Measurements from ENCODE around the gene PHLPP1. TPM values are rescaled to one million over a fixed set of nuclear protein-coding genes. Genes with fewer than 3 reads are reported as not detected.

Gene PHLPP1
- total and polyA plus RNA-seq, 2 of the 4 experiments (the other 2 are of a cell fraction): 3.3 to 3.6 TPM

DNA sequence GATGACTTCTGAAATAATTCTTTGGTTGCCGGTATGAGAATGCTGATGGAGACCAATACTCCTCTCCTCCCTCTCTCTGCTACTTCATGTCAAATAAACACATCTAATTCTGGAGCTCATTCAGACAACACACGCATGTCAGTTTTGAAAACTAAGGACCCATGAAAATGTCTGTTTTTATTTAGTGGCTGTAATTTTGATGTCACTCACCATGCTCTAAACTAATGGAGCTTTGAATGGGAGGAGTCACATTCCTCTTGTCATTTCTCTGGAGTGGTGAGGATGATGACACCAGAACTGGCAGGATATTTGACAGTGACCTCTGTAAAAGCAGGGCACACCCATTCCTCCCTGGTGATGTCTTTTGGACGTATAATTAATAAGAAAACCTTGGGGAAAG is 163.0 kb downstream of the PHLPP1 start:
- no TSS peak for BruUV-seq (replicated peaks)
- Histone ChIP-seq H2BK15ac (ENCODE audit: low read depth, low read length) (no peak overlapping the region), H2BK5ac (ENCODE audit: low read depth, low read length, poor library complexity, severe bottlenecking) (no peak overlapping the region), H3K27ac (ENCODE audit: insufficient read depth, low read length) (no peak overlapping the region), H3K79me1 (ENCODE audit: low read depth in 1 of 2, low read length in 2 of 2) (peaks cover 0 to 17% of the 10 kb centered on the region in 2 experiments; a peak in 3 of 4 replicates), H4K91ac (ENCODE audit: insufficient read depth, low read depth, low read length) (no peak overlapping the region), H3K4ac (ENCODE audit: low read depth, low read length) (peak overlapping the region; percentile 21), H2AK9ac (replicated peaks; ENCODE audit: low read depth, low read length, poor library complexity) (no peak overlapping the region), H2BK20ac (ENCODE audit: low read depth, low read length) (peak overlapping the region; percentile 38), H3K4me1 (ENCODE audit: control insufficient read depth, insufficient read depth, low read length) (peaks cover 16% of the 10 kb centered on the region), H2AFZ (replicated peaks; ENCODE audit: low read length, poor library complexity) (no peak overlapping the region), H3K9me1 (ENCODE audit: insufficient read depth, low read length) (peaks cover 16% of the 10 kb centered on the region), H3K23ac (ENCODE audit: low read depth, low read length) (no peak overlapping the region), H4K5ac (ENCODE audit: low read depth, low read length) (no peak overlapping the region), H3K9me3 (ENCODE audit: control insufficient read depth, insufficient read depth, low read length) (no peaks in the 10 kb centered on the region), H3K4me3 (ENCODE audit: insufficient read depth, low read depth, low read length) (no peak overlapping the region), H3K9ac (ENCODE audit: low read depth, low read length) (no peak overlapping the region), H4K8ac (ENCODE audit: low read depth in 2 of 2, low read length in 2 of 2) (no peak overlapping the region), H2AK5ac (ENCODE audit: low read depth, low read length) (peak overlapping the region; percentile 5; the same call in 1 of the 2 replicates), H3K4me2 (ENCODE audit: low read depth, low read length) (no peak overlapping the region), H3K18ac (ENCODE audit: low read depth, low read length) (no peak overlapping the region), H4K20me1 (ENCODE audit: insufficient read depth, low read length) (no peaks in the 10 kb centered on the region; the same call in 1 of the 2 replicates), H3K36me3 (ENCODE audit: control insufficient read depth, insufficient read depth, low read length) (no peaks in the 10 kb centered on the region), H3K27me3 (ENCODE audit: control insufficient read depth, insufficient read depth, low read length) (no peaks in the 10 kb centered on the region), H3K14ac (replicated peaks; ENCODE audit: low read depth, low read length) (no peak overlapping the region), H2BK120ac (ENCODE audit: low read depth, low read length) (0 out of 2 replicates have a peak overlapping the region, but pooled peaks have one; percentile 10), H3K56ac (ENCODE audit: extremely low read depth, insufficient read depth, low read length) (no peak overlapping the region)
- CTCF ChIA-PET: interaction anchor here (0.5 to 1.9 kb wide), 3 partner anchors 16 to 110 kb away, joined by 3 to 5 read pairs (median 3); no protein-coding TSS in a partner anchor
- ATAC-seq (ENCODE audit: low read depth) (no peak), DNase-seq (no peak)
- dilution Hi-C loops (cut with HindIII; ENCODE audit: low sequenced_read_pairs, unreplicated experiment): no loop called here
- TF ChIP-seq, protein P1, sequence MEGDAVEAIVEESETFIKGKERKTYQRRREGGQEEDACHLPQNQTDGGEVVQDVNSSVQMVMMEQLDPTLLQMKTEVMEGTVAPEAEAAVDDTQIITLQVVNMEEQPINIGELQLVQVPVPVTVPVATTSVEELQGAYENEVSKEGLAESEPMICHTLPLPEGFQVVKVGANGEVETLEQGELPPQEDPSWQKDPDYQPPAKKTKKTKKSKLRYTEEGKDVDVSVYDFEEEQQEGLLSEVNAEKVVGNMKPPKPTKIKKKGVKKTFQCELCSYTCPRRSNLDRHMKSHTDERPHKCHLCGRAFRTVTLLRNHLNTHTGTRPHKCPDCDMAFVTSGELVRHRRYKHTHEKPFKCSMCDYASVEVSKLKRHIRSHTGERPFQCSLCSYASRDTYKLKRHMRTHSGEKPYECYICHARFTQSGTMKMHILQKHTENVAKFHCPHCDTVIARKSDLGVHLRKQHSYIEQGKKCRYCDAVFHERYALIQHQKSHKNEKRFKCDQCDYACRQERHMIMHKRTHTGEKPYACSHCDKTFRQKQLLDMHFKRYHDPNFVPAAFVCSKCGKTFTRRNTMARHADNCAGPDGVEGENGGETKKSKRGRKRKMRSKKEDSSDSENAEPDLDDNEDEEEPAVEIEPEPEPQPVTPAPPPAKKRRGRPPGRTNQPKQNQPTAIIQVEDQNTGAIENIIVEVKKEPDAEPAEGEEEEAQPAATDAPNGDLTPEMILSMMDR (conservative IDR thresholded peaks at IDR 0.05; ENCODE audit: low read depth, low read length): no peak
- TF ChIP-seq RCOR1 (IDR thresholded peaks at IDR 0.05; ENCODE audit: insufficient replicate concordance, low read length) (no peak), MXI1 (IDR thresholded peaks at IDR 0.05; ENCODE audit: borderline replicate concordance, low read depth, low read length) (no peak), MAZ (IDR thresholded peaks at IDR 0.05; ENCODE audit: borderline replicate concordance, low read depth, low read length) (no peak), CHD1 (IDR thresholded peaks at IDR 0.05; ENCODE audit: low read depth, low read length) (no peak), FOS (IDR thresholded peaks at IDR 0.05; ENCODE audit: low read depth, low read length) (no peak), NFE2L2 (IDR thresholded peaks at IDR 0.05; ENCODE audit: low read depth, low read length) (no peak), RFX5 (IDR thresholded peaks at IDR 0.05; ENCODE audit: low read depth, low read length) (no peak), RAD21 (IDR thresholded peaks at IDR 0.05; ENCODE audit: low read length) (no peak)
- TF ChIP-seq, protein P2, sequence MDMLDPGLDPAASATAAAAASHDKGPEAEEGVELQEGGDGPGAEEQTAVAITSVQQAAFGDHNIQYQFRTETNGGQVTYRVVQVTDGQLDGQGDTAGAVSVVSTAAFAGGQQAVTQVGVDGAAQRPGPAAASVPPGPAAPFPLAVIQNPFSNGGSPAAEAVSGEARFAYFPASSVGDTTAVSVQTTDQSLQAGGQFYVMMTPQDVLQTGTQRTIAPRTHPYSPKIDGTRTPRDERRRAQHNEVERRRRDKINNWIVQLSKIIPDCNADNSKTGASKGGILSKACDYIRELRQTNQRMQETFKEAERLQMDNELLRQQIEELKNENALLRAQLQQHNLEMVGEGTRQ (IDR thresholded peaks at IDR 0.05; ENCODE audit: low read depth, low read length): no peak
- TF ChIP-seq, protein P3, sequence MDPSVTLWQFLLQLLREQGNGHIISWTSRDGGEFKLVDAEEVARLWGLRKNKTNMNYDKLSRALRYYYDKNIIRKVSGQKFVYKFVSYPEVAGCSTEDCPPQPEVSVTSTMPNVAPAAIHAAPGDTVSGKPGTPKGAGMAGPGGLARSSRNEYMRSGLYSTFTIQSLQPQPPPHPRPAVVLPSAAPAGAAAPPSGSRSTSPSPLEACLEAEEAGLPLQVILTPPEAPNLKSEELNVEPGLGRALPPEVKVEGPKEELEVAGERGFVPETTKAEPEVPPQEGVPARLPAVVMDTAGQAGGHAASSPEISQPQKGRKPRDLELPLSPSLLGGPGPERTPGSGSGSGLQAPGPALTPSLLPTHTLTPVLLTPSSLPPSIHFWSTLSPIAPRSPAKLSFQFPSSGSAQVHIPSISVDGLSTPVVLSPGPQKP (IDR thresholded peaks at IDR 0.05; ENCODE audit: borderline replicate concordance, low read depth, low read length): no peak
- no CpG with 5 or more reads among the region's 3 CpGs for WGBS, 2 experiments (ENCODE audit: extremely low coverage in 2 of 2, insufficient read length in 1 of 2)
- intact Hi-C loops (cut with micrococcal nuclease): no loop called here
- in situ Hi-C loops (cut with MboI; ENCODE audit: low sequenced_read_pairs): no loop called here
- POLR2A ChIA-PET (ENCODE audit: unreplicated experiment): no interaction called here

Data from IMR-90 (cell line).